Liver (tissue), 3 donors: ENCODE data around the gene ALPP.

Experiments
- EGR1 ChIP-seq, 2 donors: IDR thresholded peaks; 2 replicates each; pipeline ENCODE4 v1.6.1; 2016 to 2018; ENCODE audit warnings: antibody characterized with exemption in 2 of 2, low read depth in 2 of 2
- FOXA1 ChIP-seq: IDR thresholded peaks from 2 replicates; pipeline ENCODE4 v1.6.1; 2016; ENCODE audit warnings: antibody characterized with exemption
- GABPA ChIP-seq, 2 donors: IDR thresholded peaks in 1 of 2; conservative IDR thresholded peaks in 1 of 2; 2 replicates each; pipeline ENCODE4 v1.6.1; 2016; ENCODE audit warnings: antibody characterized with exemption in 2 of 2, mild to moderate bottlenecking in 1 of 2, moderate library complexity in 1 of 2
- JUND ChIP-seq, 2 donors: IDR thresholded peaks; 2 replicates each; pipeline ENCODE4 v1.6.1; 2016; ENCODE audit warnings: antibody characterized with exemption in 2 of 2
- RAD21 ChIP-seq, 2 donors: IDR thresholded peaks; 2 replicates each; pipeline ENCODE4 v1.6.1; 2016; ENCODE audit warnings: antibody characterized with exemption in 2 of 2, mild to moderate bottlenecking in 2 of 2
- RXRA ChIP-seq, 2 donors: IDR thresholded peaks; 2 replicates each; pipeline ENCODE4 v1.6.1; 2017 to 2018; ENCODE audit warnings: antibody characterized with exemption in 2 of 2, mild to moderate bottlenecking in 1 of 2
- TAF1 ChIP-seq: conservative IDR thresholded peaks from 2 replicates; pipeline ENCODE4 v1.6.1; 2016; ENCODE audit warnings: antibody characterized with exemption, mild to moderate bottlenecking
- YY1 ChIP-seq: IDR thresholded peaks from 2 replicates; pipeline ENCODE4 v1.6.1; 2016; ENCODE audit warnings: antibody characterized with exemption, mild to moderate bottlenecking
- TF ChIP-seq, protein P1 (sequence below): IDR thresholded peaks from 2 replicates; pipeline ENCODE4 v1.6.1; 2016; ENCODE audit warnings: antibody characterized with exemption, mild to moderate bottlenecking
- TF ChIP-seq, protein P2 (sequence below): fragments of 150-350 bp; IDR thresholded peaks from 2 replicates; pipeline ENCODE4 v1.5.1; 2017; ENCODE audit warnings: improper control_type of control experiment, low read depth, low read length; ENCODE audit not compliant: missing input control
- TF ChIP-seq, protein P3 (sequence below): IDR thresholded peaks from 2 replicates; pipeline ENCODE4 v1.6.1; 2016; ENCODE audit warnings: antibody characterized with exemption
- TF ChIP-seq, protein P4 (sequence below): IDR thresholded peaks from 2 replicates; pipeline ENCODE4 v1.6.1; 2016; ENCODE audit warnings: antibody characterized with exemption
- donor health status: healthy.
- donor health status: healthy.

DNA sequence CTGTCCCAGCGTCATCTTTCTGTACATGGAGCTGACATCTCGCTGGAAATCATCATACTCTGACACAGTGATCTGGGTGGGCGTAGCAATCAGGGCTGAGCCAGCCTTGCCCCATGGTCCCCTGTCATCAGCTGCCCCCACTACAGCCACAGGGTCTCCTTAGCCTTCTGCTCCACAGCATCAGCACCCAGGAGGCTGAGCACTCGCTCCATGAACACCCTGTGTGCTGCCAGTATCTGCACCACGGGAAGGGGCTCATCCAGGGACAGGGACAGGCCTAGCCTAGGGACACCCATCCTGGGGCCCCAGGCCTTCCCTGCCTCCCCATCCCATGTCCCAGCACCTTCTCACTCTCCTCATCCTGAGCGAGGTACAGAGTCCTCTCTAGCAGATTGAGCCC is 39.5 kb downstream of the ALPP start:
- TF ChIP-seq, protein P1, sequence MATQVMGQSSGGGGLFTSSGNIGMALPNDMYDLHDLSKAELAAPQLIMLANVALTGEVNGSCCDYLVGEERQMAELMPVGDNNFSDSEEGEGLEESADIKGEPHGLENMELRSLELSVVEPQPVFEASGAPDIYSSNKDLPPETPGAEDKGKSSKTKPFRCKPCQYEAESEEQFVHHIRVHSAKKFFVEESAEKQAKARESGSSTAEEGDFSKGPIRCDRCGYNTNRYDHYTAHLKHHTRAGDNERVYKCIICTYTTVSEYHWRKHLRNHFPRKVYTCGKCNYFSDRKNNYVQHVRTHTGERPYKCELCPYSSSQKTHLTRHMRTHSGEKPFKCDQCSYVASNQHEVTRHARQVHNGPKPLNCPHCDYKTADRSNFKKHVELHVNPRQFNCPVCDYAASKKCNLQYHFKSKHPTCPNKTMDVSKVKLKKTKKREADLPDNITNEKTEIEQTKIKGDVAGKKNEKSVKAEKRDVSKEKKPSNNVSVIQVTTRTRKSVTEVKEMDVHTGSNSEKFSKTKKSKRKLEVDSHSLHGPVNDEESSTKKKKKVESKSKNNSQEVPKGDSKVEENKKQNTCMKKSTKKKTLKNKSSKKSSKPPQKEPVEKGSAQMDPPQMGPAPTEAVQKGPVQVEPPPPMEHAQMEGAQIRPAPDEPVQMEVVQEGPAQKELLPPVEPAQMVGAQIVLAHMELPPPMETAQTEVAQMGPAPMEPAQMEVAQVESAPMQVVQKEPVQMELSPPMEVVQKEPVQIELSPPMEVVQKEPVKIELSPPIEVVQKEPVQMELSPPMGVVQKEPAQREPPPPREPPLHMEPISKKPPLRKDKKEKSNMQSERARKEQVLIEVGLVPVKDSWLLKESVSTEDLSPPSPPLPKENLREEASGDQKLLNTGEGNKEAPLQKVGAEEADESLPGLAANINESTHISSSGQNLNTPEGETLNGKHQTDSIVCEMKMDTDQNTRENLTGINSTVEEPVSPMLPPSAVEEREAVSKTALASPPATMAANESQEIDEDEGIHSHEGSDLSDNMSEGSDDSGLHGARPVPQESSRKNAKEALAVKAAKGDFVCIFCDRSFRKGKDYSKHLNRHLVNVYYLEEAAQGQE = no peak
- TF ChIP-seq, protein P2, sequence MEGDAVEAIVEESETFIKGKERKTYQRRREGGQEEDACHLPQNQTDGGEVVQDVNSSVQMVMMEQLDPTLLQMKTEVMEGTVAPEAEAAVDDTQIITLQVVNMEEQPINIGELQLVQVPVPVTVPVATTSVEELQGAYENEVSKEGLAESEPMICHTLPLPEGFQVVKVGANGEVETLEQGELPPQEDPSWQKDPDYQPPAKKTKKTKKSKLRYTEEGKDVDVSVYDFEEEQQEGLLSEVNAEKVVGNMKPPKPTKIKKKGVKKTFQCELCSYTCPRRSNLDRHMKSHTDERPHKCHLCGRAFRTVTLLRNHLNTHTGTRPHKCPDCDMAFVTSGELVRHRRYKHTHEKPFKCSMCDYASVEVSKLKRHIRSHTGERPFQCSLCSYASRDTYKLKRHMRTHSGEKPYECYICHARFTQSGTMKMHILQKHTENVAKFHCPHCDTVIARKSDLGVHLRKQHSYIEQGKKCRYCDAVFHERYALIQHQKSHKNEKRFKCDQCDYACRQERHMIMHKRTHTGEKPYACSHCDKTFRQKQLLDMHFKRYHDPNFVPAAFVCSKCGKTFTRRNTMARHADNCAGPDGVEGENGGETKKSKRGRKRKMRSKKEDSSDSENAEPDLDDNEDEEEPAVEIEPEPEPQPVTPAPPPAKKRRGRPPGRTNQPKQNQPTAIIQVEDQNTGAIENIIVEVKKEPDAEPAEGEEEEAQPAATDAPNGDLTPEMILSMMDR = no peak
- TF ChIP-seq YY1 (no peak), JUND (IDR thresholded peaks at IDR 0.05) (no peak), GABPA (IDR thresholded peaks at IDR 0.05 in 1 of 2, conservative IDR thresholded peaks at IDR 0.05 in 1 of 2) (no peak), TAF1 (no peak), FOXA1 (no peak), RAD21 (IDR thresholded peaks at IDR 0.05) (no peak), RXRA (IDR thresholded peaks at IDR 0.05) (no peak), EGR1 (IDR thresholded peaks at IDR 0.05; ENCODE audit: low read depth in 2 of 2) (no peak)
- TF ChIP-seq, protein P3, sequence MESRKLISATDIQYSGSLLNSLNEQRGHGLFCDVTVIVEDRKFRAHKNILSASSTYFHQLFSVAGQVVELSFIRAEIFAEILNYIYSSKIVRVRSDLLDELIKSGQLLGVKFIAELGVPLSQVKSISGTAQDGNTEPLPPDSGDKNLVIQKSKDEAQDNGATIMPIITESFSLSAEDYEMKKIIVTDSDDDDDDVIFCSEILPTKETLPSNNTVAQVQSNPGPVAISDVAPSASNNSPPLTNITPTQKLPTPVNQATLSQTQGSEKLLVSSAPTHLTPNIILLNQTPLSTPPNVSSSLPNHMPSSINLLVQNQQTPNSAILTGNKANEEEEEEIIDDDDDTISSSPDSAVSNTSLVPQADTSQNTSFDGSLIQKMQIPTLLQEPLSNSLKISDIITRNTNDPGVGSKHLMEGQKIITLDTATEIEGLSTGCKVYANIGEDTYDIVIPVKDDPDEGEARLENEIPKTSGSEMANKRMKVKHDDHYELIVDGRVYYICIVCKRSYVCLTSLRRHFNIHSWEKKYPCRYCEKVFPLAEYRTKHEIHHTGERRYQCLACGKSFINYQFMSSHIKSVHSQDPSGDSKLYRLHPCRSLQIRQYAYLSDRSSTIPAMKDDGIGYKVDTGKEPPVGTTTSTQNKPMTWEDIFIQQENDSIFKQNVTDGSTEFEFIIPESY = no peak
- TF ChIP-seq, protein P4, sequence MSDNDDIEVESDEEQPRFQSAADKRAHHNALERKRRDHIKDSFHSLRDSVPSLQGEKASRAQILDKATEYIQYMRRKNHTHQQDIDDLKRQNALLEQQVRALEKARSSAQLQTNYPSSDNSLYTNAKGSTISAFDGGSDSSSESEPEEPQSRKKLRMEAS = no peak
